Keratinocyte (primary cell): Measurements from ENCODE around the gene NEK6.

Experiments
- EZH2 ChIP-seq: IDR thresholded peaks from one replicate; pipeline ENCODE4 v1.6.1; 2012; ENCODE audit warnings: inconsistent platforms, mild to moderate bottlenecking, low read length, moderate library complexity
- TF ChIP-seq, protein P1 (sequence below), 3 experiments: IDR thresholded peaks in 1 of 3; conservative IDR thresholded peaks in 1 of 3; optimal IDR thresholded peaks in 1 of 3; 2 replicates in 2 of 3; 3 replicates in 1 of 3; pipeline versions ENCODE3 to v1.5.1; 2011; ENCODE audit warnings: low read length in 3 of 3, mild to moderate bottlenecking in 3 of 3, moderate library complexity in 2 of 3, control low read depth in 1 of 3, inconsistent platforms in 1 of 3; ENCODE audit not compliant: insufficient read depth in 2 of 3; ENCODE audit errors: extremely low read depth in 1 of 3

GRCh38 chr9:124239249-124240073, 18.3 kb upstream of the NEK6 start:
- TF ChIP-seq, protein P1, sequence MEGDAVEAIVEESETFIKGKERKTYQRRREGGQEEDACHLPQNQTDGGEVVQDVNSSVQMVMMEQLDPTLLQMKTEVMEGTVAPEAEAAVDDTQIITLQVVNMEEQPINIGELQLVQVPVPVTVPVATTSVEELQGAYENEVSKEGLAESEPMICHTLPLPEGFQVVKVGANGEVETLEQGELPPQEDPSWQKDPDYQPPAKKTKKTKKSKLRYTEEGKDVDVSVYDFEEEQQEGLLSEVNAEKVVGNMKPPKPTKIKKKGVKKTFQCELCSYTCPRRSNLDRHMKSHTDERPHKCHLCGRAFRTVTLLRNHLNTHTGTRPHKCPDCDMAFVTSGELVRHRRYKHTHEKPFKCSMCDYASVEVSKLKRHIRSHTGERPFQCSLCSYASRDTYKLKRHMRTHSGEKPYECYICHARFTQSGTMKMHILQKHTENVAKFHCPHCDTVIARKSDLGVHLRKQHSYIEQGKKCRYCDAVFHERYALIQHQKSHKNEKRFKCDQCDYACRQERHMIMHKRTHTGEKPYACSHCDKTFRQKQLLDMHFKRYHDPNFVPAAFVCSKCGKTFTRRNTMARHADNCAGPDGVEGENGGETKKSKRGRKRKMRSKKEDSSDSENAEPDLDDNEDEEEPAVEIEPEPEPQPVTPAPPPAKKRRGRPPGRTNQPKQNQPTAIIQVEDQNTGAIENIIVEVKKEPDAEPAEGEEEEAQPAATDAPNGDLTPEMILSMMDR (optimal IDR thresholded peaks at IDR 0.05 in 1 of 3, IDR thresholded peaks at IDR 0.05 in 1 of 3, conservative IDR thresholded peaks at IDR 0.05 in 1 of 3; ENCODE audit: extremely low read depth in 1 of 3, insufficient read depth in 2 of 3, low read length in 3 of 3) = no peak
- TF ChIP-seq EZH2 = no peak
